ENCODE results near the gene MRGPRG. TPM values are rescaled to one million over a fixed set of nuclear protein-coding genes. Genes with fewer than 3 reads are reported as not detected.

The MRGPRG gene
- total RNA-seq, 1 experiment from 2014 or later, result not detected

GRCh38 chr11:3206156-3206921 is 12.3 kb downstream of the MRGPRG start:
- Histone ChIP-seq H3K4me3 (ENCODE audit: low read depth, low read length, poor library complexity, severe bottlenecking) (no peak overlapping the region), H3K4me1 (ENCODE audit: insufficient read depth, low read length, poor library complexity, severe bottlenecking) (no peaks in the 10 kb centered on the region), H3K36me3 (ENCODE audit: insufficient read depth, low read length, poor library complexity, severe bottlenecking) (no peaks in the 10 kb centered on the region), H3K9me3 (ENCODE audit: low read depth, low read length, poor library complexity, severe bottlenecking) (peaks cover 6% of the 10 kb centered on the region), H3K27ac (ENCODE audit: low read depth, low read length, poor library complexity, severe bottlenecking) (no peak overlapping the region), H3K27me3 (replicated peaks; ENCODE audit: insufficient read depth, low read depth, low read length, poor library complexity) (peaks cover 19% of the 10 kb centered on the region)
- BruUV-seq (replicated peaks), result no TSS peak
- intact Hi-C loops (cut with micrococcal nuclease; ENCODE audit: unreplicated experiment), result no loop called here
- POLR2A ChIA-PET (ENCODE audit: low non-redundant PET), result no interaction called here
- TF ChIP-seq EZH2 (IDR thresholded peaks at IDR 0.05; ENCODE audit: borderline replicate concordance, low read depth, low read length, poor library complexity, severe bottlenecking) (no peak), CTCF (conservative IDR thresholded peaks at IDR 0.05; ENCODE audit: low read depth, low read length) (no peak)
- no peak for DNase-seq (ENCODE audit: low spot score)
- CTCF ChIA-PET, result no interaction called here

GRCh38 chr11:3205261-3206155 is 13.1 kb downstream of the MRGPRG start:
- BruUV-seq (replicated peaks), result no TSS peak
- Histone ChIP-seq H3K4me3 (ENCODE audit: low read depth, low read length, poor library complexity, severe bottlenecking) (no peak overlapping the region), H3K4me1 (ENCODE audit: insufficient read depth, low read length, poor library complexity, severe bottlenecking) (no peaks in the 10 kb centered on the region), H3K27me3 (replicated peaks; ENCODE audit: insufficient read depth, low read depth, low read length, poor library complexity) (peaks cover 19% of the 10 kb centered on the region), H3K36me3 (ENCODE audit: insufficient read depth, low read length, poor library complexity, severe bottlenecking) (no peaks in the 10 kb centered on the region), H3K27ac (ENCODE audit: low read depth, low read length, poor library complexity, severe bottlenecking) (no peak overlapping the region), H3K9me3 (ENCODE audit: low read depth, low read length, poor library complexity, severe bottlenecking) (no peaks in the 10 kb centered on the region)
- intact Hi-C loops (cut with micrococcal nuclease; ENCODE audit: unreplicated experiment), result no loop called here
- ChIA-PET POLR2A (ENCODE audit: low non-redundant PET) (no interaction called here), CTCF (no interaction called here)
- TF ChIP-seq CTCF (conservative IDR thresholded peaks at IDR 0.05; ENCODE audit: low read depth, low read length), result no peak
- TF ChIP-seq EZH2 (IDR thresholded peaks at IDR 0.05; ENCODE audit: borderline replicate concordance, low read depth, low read length, poor library complexity, severe bottlenecking), result no peak
- DNase-seq (ENCODE audit: low spot score), result no peak

DNA sequence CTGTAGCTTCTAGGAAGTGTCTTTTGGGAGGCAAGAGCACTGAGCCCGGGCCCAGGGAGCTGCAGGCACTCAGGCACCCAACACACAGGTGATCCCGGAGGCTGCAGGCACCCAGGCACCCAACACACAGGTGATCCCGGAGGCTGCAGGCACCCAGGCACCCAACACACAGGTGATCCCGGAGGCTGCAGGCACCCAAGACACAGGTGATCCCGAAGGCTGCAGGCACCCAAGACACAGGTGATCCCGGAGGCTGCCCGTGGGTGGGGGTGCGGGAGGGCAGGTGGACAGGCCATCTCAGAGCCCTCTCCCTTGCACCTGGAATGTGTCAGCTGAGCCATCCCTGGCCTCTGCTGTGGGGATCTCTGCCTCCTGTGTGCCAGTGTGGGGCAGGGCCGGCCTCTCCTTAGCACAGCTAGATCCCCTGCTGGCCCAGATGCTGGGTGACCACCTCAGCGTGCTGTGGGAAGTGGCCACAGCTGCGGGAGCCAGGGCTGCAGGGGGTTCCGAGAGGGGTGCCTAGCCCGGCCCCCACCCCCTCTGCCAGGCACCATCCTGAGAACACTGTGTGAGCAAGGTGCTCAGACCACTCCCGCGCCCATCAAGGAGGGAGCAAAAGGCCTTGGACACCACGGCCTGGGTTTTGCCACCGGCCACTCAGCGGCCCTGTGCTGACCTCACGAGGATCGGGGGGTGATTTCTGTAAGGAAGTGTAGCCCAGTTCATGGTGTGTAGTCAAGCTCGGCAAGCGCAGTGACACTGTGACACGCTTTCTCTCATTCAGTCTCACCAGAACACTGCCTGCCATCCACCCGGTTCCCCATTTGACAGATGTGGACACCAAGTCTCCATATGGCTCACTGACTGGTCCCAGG is 14.2 kb downstream of the MRGPRG start:
- CTCF ChIA-PET, result no interaction called here
- POLR2A ChIA-PET (ENCODE audit: low non-redundant PET), result no interaction called here
- no peak for DNase-seq (ENCODE audit: low spot score)
- H3K27me3 ChIP-seq (replicated peaks; ENCODE audit: insufficient read depth, low read depth, low read length, poor library complexity), result peaks cover 19% of the 10 kb centered on the region
- no peak overlapping the region for H3K4me3 ChIP-seq (ENCODE audit: low read depth, low read length, poor library complexity, severe bottlenecking)
- no peaks in the 10 kb centered on the region for H3K9me3 ChIP-seq (ENCODE audit: low read depth, low read length, poor library complexity, severe bottlenecking)
- H3K36me3 ChIP-seq (ENCODE audit: insufficient read depth, low read length, poor library complexity, severe bottlenecking), result no peaks in the 10 kb centered on the region
- TF ChIP-seq EZH2 (IDR thresholded peaks at IDR 0.05; ENCODE audit: borderline replicate concordance, low read depth, low read length, poor library complexity, severe bottlenecking), result no peak
- TF ChIP-seq CTCF (conservative IDR thresholded peaks at IDR 0.05; ENCODE audit: low read depth, low read length), result no peak
- intact Hi-C loops (cut with micrococcal nuclease; ENCODE audit: unreplicated experiment), result no loop called here
- H3K27ac ChIP-seq (ENCODE audit: low read depth, low read length, poor library complexity, severe bottlenecking), result no peak overlapping the region
- BruUV-seq (replicated peaks), result no TSS peak
- no peaks in the 10 kb centered on the region for H3K4me1 ChIP-seq (ENCODE audit: insufficient read depth, low read length, poor library complexity, severe bottlenecking)
